HG03571 (cell line): Measurements from ENCODE around the gene KCNN2.

Experiments
- ATAC-seq: cut with Tn5 transposase; IDR thresholded peaks from one replicate; pipeline ENCODE4 v1.9.1; 2021; ENCODE audit not compliant: unreplicated experiment

KCNN2 gene

GRCh38 chr5:114361724-114362196, at the start of gene KCNN2:
Gene KCNN2, plus strand, starts transcription at chr5:114362070. Its CDS starts 70 bp downstream, at chr5:114362140.
- ATAC-seq: no peak

DNA sequence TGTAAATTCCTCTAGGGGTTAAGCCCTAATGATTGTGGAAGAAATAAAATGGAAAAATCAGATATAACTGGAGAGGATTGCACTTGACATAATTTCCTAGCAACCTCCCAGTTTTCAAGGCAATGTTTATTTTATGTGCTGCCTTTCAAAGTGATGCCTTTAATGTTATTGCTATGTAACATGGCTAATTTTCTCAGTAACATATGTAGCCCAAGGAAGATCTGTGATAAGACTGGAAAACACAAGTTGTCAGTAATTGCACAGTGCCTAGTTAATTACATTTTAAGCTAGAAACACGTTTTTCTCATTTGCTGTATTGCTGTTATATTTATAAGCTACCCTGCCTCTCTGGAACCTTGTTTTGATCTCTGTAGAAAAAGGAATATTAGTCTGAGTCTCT, 49.2 kb upstream of the KCNN2 start:
- no peak for ATAC-seq

DNA sequence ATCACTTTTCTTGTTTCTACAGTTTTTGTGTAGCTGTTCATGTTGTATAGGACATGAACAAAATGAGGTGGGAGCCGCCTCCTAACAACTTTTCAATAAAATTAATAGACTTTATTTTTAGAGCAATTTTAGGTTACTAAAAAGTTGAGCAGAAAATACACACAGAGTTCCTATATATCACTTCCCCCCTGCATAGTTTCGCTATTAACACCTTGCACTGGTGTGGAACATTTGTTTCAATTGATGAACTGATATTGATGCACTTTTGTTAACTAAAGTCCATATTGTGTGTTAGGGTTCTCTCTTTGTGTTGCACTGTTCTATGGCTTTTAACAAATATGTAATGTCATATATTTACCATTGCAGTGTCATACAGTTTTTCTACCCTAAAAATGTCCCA, 47.8 kb upstream of the KCNN2 start:
- no peak for ATAC-seq

DNA sequence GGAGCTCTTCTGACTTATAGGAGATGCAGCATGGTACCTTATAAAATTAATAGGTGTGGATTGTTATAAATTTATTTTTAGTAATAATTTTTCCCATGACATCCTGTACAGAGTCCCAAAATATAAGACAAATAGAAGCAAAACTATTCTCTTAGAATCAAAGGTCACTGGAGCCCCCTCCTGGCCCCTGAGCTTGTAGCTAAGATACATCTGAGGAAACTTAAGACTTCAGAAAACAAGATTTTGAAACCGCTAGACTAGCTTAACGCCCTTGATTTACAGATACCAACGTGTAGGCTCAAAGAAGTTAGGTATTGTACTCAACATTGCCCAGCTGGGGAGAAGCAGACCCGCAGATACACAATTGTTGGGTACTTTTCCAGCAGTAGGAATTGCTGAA, 45.7 kb upstream of the KCNN2 start:
- ATAC-seq: no peak

DNA sequence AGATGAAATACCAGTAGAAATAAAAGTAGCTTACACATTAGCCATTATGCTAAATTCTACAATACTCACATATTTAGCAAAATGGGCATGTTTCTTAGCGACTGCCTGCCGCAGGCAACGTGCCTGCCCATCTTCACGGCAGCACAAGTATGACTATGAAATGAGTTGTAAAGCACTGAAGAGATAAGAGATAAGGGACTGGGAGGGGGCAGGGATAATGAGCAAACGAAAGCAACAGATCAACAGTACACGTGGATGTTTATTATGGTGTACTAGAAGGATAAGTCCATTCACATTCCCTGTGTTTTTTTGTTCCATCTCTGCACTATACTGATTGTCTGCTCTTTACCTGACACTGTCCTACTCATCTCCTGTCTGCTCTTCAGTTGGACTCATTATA, 44.1 kb upstream of the KCNN2 start:
- ATAC-seq: no peak

DNA sequence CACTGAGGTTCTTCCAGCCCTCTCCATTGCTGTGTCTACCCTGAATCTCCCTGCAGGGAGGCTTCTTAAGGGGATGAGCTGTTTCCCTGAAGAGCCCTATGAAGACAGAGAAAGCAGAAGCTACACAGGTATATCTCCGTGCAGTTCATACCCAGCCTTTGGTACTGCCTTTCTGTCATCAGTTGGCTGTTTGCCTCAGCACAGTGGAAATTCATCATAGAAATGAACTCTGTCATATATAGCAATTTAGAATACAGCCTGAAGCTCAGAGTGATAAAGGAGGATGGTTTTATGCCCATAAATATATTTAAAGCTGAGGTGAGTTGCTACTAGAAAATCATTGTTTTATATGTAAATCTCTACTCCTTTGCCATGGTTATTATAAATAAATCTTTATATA, 42.6 kb upstream of the KCNN2 start:
- no peak for ATAC-seq

DNA sequence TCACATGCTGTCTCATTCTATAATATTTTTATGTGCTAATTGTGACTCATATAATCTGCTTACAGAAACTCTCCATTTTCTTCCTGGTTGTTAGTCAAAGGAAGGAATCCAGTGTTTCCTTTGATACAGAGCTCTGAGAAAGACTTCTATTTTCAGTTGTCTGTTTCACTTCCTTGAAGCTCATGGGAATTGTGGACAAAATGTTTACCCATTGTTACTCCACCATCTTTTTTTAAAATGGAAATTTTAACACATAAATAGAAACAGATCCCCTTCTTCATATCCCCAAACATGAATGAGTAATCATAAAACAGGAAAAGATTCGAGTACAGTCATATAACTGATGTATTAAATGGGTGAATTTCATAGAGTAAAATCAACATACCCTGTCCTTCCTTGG, 42.0 kb upstream of the KCNN2 start:
- no peak for ATAC-seq

DNA sequence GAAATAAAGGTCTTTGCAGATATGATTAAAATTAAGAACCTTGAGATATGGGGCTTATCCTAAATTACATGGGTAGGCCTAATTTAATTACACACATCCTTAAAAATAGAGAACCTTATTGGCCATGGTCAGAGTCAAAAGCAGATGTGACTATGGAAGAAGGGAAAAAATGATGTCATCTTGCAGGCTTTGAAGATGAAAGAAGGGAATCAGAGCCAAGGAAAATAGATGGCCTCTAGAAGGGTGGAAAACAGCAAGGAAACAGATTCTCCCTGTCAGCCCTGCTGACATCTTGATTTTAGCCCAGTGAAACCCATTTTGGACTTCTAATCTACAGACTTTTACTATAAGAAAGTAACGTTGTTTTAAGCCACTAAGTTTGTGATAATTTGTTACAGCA, 37.6 kb upstream of the KCNN2 start:
- ATAC-seq: no peak

DNA sequence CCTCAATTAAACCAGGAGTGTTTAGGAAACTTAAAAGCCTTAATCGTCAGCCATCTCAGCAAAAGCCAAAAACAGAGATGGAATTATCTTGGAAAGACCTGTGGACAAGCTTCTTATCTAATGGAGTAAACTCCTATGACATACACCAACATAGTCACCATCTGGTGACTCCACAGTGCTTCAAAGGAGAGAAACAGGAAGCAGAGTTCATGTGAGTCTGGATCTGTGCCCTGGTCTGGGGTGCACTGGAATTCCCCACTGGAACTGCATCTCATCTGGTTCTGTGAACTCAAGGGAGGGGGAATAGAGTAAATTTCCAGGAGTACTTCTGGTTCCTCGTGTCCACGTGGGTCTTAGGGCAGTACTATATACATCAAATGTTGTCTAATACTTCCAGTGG, 36.3 kb upstream of the KCNN2 start:
- no peak for ATAC-seq

DNA sequence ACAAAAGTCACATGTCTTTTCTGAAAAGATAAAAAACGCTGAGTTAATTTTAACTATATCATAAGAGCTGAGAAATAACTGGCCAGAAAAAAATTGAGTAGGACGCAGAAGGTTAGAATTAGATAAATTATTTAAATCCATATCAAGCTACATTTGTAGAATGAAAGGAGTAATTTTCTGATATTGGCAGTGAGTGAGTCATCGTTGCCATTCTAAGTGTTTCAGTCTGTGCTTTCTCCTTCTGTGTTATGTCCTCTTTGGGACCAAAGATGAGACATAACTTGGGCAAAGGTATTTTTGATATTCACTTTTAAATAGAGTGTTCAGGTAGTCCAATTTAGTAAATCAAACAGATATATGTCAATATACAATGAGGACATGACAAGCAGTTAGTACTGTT, 34.4 kb upstream of the KCNN2 start:
- ATAC-seq: no peak

DNA sequence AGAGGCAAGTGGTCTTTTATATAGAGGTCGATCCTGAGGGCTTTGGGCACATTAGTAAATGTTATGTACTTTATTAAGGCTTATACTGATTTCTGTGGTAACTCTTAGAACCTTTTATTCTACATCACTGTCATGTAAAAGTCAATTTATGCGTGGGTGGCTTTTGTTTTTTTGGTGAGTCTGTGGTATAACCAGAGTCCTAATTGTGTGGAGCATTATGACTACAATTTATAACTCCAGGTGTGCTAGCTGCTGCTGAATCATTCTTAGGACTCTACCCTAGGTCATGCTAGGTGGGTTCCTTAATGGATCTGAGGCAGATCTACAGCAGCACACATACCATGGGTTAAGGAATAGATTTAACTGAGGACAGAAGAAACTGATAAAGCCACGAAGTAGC, 33.9 kb upstream of the KCNN2 start:
- ATAC-seq: no peak

DNA sequence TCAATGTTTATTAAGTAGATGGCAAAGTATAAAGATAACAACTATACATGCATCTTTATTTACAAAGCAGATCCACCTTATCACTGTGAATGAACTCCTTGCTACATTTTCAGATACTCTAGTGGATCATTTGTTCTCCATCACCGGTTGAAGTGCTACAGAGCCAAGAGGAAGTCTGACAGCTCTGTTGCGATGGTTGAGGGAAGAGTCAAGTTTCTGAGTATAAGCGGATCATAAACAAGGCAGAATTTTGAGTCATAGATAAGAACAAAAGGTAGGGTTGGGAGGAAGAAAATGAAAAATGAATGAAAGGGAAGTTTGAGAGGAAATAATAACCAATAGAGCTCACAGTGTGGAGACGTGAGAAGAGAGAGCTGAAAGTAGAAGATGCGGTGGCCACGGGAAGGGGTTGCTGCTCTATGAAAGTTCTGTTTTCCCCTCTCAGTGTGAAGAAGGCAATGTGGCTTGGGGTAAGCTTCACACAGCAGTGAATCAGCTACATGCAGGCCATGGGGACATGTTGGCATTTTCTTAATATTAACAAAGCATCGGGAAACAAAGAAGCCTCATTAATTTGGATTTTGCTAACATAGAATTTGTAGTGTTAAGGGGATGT, 30.8 kb upstream of the KCNN2 start:
- no peak for ATAC-seq

DNA sequence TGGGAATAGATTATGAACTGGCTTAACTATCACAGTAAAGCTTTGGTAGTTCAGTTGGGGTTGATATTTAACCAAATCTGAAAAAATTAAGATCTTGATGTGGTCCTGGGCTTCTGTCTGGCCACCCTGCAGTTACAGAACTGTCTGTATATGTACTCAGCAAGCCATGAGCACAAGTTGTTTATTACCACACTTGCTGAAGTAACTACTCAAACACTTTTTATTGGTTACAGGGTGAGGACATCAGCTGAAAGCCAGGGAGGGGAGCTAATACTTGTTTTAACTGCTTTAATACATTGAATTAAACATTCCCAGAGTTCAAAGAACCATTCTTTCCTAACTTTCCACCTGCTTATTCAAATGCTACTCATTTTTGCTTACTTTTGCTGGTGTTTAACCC, 29.4 kb upstream of the KCNN2 start:
- ATAC-seq: no peak

- no peak for ATAC-seq
Observed at GRCh38 chr5:114332925-114333324, 28.9 kb upstream of the KCNN2 start.

DNA sequence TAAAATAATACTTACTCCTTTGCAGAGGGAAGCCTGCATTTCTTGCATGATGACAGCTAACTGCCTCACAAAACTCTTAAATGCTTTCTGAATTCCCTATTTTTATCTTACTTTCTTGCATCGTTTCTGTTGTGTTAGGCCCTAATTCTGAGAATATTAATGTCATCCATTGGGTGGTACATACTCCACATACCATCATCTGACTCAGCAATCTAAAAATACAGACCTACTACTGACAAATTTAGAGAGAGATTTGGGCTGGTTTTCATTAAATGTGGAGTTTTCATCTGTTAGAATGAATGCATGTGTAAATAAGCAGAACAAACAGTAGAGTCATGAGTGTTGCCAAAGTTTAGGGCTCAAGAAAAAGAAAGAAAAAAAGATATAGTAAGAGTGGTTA, 26.5 kb upstream of the KCNN2 start:
- no peak for ATAC-seq

GRCh38 chr5:114339108-114339507, 22.8 kb upstream of the KCNN2 start:
- ATAC-seq: no peak

- no peak for ATAC-seq
Observed at GRCh38 chr5:114346181-114346580, 15.7 kb upstream of the KCNN2 start.

GRCh38 chr5:114355086-114355830, 6.6 kb upstream of the KCNN2 start:
- no peak for ATAC-seq

DNA sequence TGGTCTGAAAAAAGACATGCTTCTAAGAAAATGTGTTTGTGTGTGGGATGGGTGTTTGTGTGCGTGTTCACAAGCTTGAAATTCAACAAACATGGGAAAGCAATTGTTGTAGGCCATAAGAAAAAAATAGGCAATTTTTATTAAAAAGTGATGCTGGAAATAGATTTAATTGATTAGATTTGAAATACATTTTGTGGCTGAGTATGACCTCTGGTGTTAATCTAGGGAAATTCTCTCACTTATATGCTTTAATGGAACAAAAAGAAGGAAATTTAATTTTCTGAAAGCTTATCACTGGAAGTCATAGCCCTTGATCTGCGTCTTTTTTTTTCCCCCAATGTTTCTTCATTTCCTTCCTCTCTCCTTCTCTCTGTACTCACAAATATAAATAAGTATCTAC, 3.5 kb upstream of the KCNN2 start:
- no peak for ATAC-seq

DNA sequence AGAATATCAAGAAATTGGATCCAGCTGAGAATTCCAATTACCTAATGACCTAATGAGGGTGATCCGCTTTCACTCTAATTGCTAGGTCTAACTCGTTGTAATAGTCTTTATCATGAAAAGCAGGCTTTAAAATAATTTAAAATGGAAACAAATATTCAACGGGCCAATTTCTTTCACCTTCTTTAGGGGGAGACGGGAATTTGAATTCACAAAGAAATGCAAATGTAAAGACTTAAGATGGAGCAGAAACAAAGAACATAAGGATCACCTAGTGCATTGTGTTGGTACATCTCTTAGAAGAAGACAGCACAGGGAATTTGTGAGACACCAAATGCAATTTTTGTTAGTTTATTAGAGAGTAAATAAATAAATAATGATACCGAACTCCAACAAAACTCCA, 1.5 kb upstream of the KCNN2 start:
- no peak for ATAC-seq

DNA sequence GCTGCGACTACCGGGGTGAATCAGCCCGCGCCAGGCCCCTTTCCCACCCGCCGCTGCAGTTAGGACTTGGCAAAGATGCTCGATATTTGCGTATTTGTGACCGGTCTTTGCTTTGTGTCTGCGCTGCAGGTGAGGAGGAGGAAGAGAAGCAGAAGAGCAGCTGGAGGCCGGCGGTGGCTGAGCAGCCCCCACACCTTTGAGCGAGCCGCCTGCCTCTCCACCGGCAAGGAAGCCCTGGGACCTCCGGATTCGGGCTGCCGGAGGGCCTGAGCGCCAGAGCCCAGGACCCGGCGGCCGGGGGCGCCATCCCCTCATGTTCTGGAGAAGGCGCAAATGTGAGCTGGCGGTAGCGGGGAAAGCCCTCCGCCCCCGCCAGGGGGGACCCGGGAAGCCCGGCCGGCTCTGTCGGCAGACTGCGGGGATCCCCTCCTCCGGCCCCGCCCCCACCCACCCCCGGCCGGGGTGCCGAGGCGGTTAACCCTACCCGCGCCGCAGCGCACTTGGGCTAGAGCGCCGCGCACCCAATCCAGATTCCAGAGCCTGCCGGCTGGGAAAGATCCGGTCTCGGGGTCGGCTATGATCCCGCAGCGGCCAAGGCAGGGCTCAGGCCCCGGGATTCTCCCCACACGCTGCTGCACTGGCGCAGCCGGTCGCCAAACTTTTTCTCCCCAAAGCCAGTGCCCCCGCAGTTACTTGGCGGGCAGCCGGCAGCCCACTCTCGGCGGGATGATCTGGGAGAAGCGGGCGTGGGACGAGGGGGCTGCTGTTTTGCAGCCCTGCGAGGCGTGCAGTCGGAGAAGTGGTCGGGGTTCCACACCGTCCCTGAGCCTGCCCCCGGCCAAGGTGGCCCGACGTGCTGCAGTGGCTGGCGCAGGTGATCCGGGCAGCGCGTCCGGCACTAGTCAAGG, 800 bp upstream of the KCNN2 start:
- peak; percentile 39 for ATAC-seq
